Ishikawa (cell line): Measurements from ENCODE around the gene SLC5A10.

Source experiments
- EP300 ChIP-seq: IDR thresholded peaks from 2 replicates; pipeline ENCODE4 v1.6.1; 2012; ENCODE audit warnings: borderline replicate concordance
- FOXM1 ChIP-seq: IDR thresholded peaks from 2 replicates; pipeline ENCODE4 v1.6.1; 2012; ENCODE audit warnings: low read depth, borderline replicate concordance
- MAX ChIP-seq: IDR thresholded peaks from 2 replicates; pipeline ENCODE4 v1.6.1; 2012
- TEAD4 ChIP-seq: IDR thresholded peaks from 2 replicates; pipeline ENCODE4 v1.6.1; 2012
- YY1 ChIP-seq: IDR thresholded peaks from 2 replicates; pipeline ENCODE4 v1.6.1; 2012; ENCODE audit warnings: low read depth

- TF ChIP-seq MAX (no peak), YY1 (no peak), FOXM1 (no peak), EP300 (no peak), TEAD4 (no peak)
These were observed 62.8 kb downstream of the SLC5A10 start for GRCh38 chr17:19014628-19015215.
